Effector CD8-positive, alpha-beta T cell (primary cell): ENCODE measurements around the gene GAPDH.
"Not testable (repeated sequence)": the region's sequence is repeated elsewhere in the genome, so short reads cannot be mapped to it uniquely, and the experiment has no call there.

Experiments used
- DNase-seq: peaks from one replicate; lab custom pipeline; 2025; lab: John Stamatoyannopoulos, UW
- total RNA-seq, 4 experiments: gene quantifications; one replicate each; lab custom pipeline; 2026; lab: John Stamatoyannopoulos, UW

Gene GAPDH
- 1,045 to 2,215 (median 1,178) reads per million in 4 experiments for total RNA-seq

- peak; percentile 61 for DNase-seq
Measured at GRCh38 chr12:6533923-6534694, at the start of gene GAPDH. Gene GAPDH (plus strand): TSS chr12:6534517. CDS start chr12:6534833, 316 bp downstream.

- DNase-seq = no peak
Measured at GRCh38 chr12:6488240-6488639, 46.1 kb upstream of the GAPDH start.

DNA sequence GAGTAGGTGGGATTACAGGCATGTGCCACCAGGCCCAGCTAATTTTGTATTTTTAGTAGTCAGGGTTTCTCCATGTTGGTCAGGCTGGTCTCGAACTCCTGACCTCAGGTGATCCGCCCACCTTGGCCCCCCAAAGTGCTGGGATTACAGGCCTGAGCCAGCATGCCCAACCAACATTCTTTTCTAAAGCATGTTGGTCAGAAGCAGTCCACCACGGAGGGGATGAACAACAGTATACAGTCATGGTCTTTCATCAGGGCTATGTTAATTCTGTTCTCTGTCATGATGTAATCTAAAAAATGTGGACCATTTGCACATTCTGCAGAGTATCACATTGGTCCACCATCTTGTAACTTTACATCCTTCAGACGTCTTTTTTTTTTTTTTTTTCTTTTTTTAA lies 44.9 kb upstream of the GAPDH start:
- no peak for DNase-seq

GRCh38 chr12:6490673-6491072 lies 43.6 kb upstream of the GAPDH start:
- DNase-seq = not testable (repeated sequence)

GRCh38 chr12:6492838-6493496 lies 41.4 kb upstream of the GAPDH start, which contains the start of gene MRPL51:
Gene MRPL51 (minus strand): TSS chr12:6493262. CDS start chr12:6493136, 126 bp downstream.
- DNase-seq = peak; percentile 91

- DNase-seq = peak; percentile 90
Measured at GRCh38 chr12:6493497-6494257, 40.6 kb upstream of the GAPDH start, which contains the start of gene NCAPD2. Gene NCAPD2 (plus strand): TSS chr12:6494102. CDS start chr12:6495099, 997 bp downstream.

GRCh38 chr12:6494258-6494743 lies 40.0 kb upstream of the GAPDH start:
- DNase-seq = no peak

DNA sequence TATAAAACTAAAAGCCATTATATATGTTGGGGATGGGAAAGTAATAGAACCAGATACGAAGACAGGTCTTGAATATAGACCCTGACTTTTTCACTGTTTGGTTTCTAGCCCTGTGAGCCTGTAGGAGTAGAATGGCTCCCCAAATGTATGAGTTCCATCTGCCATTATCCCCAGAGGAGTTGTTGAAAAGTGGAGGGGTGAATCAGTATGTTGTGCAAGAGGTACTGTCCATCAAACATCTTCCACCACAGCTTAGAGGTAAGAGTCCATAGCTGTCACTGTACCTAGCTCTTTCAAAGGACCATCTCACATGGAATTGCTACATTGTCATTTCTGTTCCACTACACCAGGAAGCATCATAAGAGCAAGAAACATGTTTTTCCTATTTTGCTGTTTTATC lies 39.3 kb upstream of the GAPDH start:
- DNase-seq = no peak

DNA sequence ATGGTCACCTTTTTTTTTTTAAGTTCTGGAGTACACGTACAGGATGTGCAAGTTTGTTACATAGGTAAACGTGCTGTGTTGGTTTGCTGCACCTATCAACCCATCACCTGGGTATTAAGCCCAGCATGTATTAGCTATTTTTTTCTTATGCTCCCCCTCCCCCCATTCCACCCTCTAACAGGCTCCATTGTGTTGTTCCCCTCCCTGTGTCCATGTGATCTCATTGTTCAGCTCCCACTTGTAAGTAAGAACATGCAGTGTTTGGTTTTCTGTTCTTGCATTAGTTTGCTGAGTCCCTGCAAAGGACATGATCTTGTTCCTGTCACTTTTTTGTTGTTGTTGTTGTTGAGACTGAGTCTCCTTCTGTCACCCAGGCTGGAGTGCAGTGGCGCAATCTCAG lies 37.0 kb upstream of the GAPDH start:
- DNase-seq = not testable (repeated sequence)

DNA sequence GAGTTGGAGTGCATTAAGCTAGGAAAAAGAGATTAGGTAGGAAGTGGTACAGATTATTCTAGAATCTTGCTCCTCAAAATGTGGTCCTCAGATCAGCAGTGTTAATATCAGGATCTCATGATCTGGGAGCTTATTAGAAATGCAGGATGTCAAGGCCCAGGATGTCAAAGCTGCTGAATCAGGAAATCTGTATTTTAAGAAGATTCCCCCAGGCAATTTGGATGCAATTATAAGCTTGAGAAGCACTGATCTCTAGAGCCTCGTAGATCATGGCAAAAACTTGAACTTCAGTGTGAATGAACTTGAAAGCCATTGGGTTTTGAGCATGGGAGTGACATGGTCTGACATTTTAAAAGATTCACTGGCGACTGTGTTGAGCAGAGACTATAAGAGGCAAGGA lies 33.9 kb upstream of the GAPDH start:
- DNase-seq = no peak

DNA sequence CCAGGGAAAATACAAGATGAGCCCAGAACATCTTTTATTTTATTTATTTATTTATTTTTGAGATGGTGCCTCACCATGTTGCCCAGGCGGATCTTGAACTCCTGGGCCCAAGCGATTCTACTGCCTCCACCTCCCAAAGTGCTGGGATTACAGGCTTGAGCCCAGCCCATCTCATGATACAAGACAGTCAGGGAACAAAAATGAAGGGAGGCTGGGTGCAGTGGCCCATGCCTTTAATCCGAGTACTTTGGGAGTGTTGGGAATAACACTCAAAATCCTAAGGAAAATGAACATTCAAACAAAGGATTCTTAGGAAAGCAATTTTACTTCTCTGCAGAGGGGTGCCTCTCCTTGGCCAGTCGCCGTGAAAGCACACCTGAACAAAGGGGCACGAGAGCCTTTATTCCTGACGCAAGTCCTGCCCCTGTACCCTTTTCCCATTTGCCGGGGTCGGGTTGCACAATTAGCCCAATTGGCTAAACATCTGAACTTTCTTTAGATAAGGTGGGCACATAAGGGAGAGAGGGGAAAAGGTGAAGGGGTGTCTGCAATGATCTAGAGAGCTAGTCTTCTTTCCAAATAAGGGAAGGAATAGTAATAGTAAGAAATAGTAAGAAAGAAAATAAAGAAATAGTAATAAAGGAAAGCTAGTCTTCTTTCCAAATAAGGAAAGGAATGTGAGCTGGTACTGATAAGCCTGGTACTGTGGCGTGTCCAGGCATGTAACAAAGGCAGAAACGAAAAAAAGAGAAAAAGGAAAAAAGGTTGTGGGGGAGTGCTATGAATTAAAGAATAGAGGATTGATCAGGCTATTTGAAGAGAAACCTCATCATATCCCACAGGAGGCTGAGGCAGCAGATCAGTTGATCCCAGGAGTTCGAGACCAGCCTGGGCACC lies 27.0 kb upstream of the GAPDH start:
- DNase-seq = no peak

DNA sequence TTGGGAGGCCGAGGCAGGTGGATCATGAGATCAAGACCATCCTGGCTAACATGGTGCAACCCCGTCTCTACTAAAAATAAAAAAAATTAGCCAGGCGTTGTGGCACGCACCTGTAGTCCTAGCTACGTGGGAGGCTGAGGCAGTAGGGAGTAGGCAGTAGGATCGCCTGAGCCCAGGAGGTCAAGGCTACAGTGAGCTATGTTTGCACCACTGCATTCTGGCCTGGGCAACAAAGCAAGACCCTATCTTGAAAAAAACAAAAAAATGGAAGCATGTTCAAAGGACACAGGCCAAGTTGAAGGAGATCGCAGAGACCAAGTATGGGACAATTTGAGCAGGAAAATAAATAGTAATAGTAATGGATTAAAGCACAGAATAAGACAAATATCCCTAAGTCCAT lies 26.2 kb upstream of the GAPDH start:
- no peak for DNase-seq

DNA sequence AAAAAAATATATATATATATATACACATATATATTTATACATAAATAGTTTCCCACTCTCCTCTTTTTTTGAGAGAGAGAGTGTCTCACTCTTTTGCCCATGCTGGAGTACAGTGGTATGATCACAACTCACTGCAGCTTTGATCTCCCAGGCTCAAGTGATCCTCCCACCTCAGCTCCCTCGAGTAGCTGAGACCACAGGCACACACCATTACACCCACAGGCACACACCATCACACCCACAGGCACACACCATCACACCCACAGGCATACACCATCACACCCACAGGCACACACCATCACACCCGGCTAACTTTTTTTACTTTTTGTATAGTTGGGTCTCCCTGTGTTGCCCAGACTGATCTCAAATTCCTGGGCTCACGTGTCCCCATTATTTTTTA lies 14.1 kb upstream of the GAPDH start:
- no peak for DNase-seq

DNA sequence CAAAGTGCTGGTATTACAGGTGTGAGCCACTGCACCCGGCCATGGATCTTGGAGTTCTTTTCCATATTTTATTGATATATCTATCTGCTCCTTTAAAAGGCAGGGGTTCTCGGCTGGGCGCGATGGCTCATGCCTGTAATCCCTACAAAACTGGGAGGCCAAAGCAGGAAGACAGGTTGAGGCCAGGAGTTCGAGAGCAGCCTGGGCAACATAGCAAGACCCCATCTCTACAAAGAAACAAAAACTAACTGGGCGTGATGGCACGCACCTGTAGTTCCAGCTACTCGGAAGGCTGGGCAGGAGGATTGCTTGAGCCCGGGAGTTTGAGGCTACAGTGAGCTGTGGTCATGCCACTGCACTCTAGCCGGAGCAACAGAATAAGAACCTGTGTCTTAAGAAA lies 12.1 kb upstream of the GAPDH start:
- DNase-seq = no peak

DNA sequence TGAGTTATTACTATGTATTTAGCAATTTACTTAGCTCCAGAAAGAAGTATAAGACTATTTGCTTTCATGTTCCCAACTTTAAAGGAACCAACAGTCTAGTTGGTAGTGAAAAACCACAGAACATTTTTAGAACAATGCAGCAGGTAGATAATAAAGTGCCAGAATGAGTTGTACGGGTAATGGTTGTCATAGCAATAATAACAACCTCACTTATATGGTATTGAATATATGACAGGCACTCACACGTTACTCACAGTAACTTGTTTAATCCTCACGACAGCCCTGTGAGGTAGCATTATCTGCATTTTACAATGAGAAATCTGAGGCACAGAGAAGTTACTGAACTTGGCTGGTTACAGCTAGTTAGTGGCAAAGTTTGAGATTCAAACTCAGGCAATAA lies 10.6 kb upstream of the GAPDH start:
- DNase-seq = no peak

GRCh38 chr12:6524648-6525047 lies 9.7 kb upstream of the GAPDH start:
- no peak for DNase-seq

DNA sequence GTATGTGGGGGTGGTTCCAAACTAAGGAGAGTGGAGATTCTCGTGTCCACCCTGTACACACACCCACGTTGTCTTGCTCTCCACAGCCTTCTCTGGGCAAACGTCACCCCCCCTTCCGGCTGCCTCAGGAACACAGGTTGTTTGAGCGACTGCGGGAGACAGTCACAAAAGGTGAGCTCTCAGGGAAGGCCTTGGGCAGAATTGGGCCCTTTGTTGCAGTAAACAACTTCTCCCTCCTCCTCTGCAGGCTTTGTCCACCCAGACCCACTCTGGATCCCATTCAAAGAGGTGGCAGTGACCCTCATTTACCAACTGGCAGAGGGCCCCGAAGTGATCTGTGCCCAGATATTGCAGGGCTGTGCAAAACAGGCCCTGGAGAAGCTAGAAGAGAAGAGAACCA lies 8.1 kb upstream of the GAPDH start:
- no peak for DNase-seq

DNA sequence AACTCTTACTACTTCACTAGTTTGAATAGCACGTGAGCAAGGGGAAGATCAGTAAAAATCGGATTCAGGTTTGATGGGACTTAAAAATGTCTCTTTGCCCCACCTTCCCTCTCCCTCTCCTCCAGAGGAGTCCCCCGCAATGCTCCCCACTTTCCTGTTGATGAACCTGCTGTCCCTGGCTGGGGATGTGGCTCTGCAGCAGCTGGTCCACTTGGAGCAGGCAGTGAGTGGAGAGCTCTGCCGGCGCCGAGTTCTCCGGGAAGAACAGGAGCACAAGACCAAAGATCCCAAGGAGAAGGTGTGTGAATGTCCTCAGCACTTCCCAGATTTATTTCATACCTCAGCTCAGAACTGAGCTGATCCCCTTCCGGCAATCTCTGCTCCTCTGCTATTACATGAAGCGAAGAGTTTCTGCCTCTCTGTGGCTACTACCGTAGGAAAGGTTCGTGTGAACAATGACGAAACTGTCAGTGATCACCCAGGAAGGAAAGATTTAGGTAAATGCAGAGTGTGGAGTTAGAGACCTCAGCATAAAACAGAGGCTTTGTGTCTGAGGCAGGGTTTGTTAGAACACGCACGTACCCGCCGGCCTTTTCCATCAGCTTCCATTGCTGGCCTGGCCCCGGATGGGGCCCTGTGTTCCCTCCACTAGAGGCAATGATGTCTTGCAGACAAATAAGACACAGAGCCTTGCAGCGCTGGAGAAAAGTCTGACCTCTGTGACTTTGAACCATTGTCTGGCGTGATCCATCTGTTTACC lies 7.4 kb upstream of the GAPDH start:
- no peak for DNase-seq

- DNase-seq = no peak
Measured at GRCh38 chr12:6527711-6528110, 6.6 kb upstream of the GAPDH start.

GRCh38 chr12:6528539-6529235 lies 5.6 kb upstream of the GAPDH start:
- DNase-seq = no peak
